ENCODE data around the gene CPAMD8. TPM values are rescaled to one million over a fixed set of nuclear protein-coding genes. Genes with fewer than 3 reads are reported as not detected.
"Not testable (repeated sequence)": the region's sequence is repeated elsewhere in the genome, so short reads cannot be mapped to it uniquely, and the experiment has no call there.

CPAMD8 gene
- total and polyA plus RNA-seq, 4 donors, result 1.9 to 11.9 (median 4.0) TPM

- no peak for ATAC-seq (ENCODE audit: low FRiP score)
- intact Hi-C loops (cut with DNase I), result no loop called here
Observed at GRCh38 chr19:16882146-16882545, 144.5 kb downstream of the CPAMD8 start.

GRCh38 chr19:16880884-16881554 lies 145.6 kb downstream of the CPAMD8 start:
- DNase-seq, result no peak
- no peak for ATAC-seq (ENCODE audit: low FRiP score)

More at GRCh38 chr19:16882146-16882545, 144.5 kb downstream of the CPAMD8 start:
- Histone ChIP-seq H3K4me3 (ENCODE audit: low read length in 2 of 2) (no peak overlapping the region), H3K27me3 (ENCODE audit: control insufficient read depth in 1 of 2, insufficient read depth in 2 of 2, low read length in 1 of 2) (no peaks in the 10 kb centered on the region), H3K27ac (ENCODE audit: low read depth in 1 of 2, low read length in 2 of 2) (no peak overlapping the region), H3K4me1 (ENCODE audit: control insufficient read depth in 1 of 2, insufficient read depth in 2 of 2, low read length in 2 of 2) (no peaks in the 10 kb centered on the region), H3K9me3 (ENCODE audit: control insufficient read depth, low read length) (peaks cover 4% of the 10 kb centered on the region), H3K36me3 (ENCODE audit: control insufficient read depth in 1 of 2, insufficient read depth in 2 of 2, low read length in 1 of 2) (peaks cover 1 to 4% of the 10 kb centered on the region in 2 donors)
- 91 to 96% methylated on average over 3 of the region's 3 CpGs for WGBS, 2 donors
- no peak for DNase-seq

GRCh38 chr19:16878181-16878965 lies 148.2 kb downstream of the CPAMD8 start:
- DNase-seq (no peak), ATAC-seq (ENCODE audit: low FRiP score) (no peak)
- Histone ChIP-seq H3K4me3 (ENCODE audit: low read length in 2 of 2) (no peak overlapping the region), H3K27me3 (ENCODE audit: control insufficient read depth in 1 of 2, insufficient read depth in 2 of 2, low read length in 1 of 2) (no peaks in the 10 kb centered on the region), H3K9me3 (ENCODE audit: control insufficient read depth, low read length) (peaks cover 4% of the 10 kb centered on the region), H3K27ac (ENCODE audit: low read depth in 1 of 2, low read length in 2 of 2) (no peak overlapping the region), H3K36me3 (ENCODE audit: control insufficient read depth in 1 of 2, insufficient read depth in 2 of 2, low read length in 1 of 2) (peaks cover 4 to 8% of the 10 kb centered on the region in 2 donors), H3K4me1 (ENCODE audit: control insufficient read depth in 1 of 2, insufficient read depth in 2 of 2, low read length in 2 of 2) (no peaks in the 10 kb centered on the region)
- 92 to 95% methylated on average over 54 to 55 of the region's 55 CpGs for WGBS, 2 donors
- intact Hi-C loops (cut with DNase I), result no loop called here

More at GRCh38 chr19:16880884-16881554, 145.6 kb downstream of the CPAMD8 start:
- Histone ChIP-seq H3K27me3 (ENCODE audit: control insufficient read depth in 1 of 2, insufficient read depth in 2 of 2, low read length in 1 of 2) (no peaks in the 10 kb centered on the region), H3K4me3 (ENCODE audit: low read length in 2 of 2) (no peak overlapping the region), H3K4me1 (ENCODE audit: control insufficient read depth in 1 of 2, insufficient read depth in 2 of 2, low read length in 2 of 2) (no peaks in the 10 kb centered on the region), H3K9me3 (ENCODE audit: control insufficient read depth, low read length) (peaks cover 4% of the 10 kb centered on the region), H3K36me3 (ENCODE audit: control insufficient read depth in 1 of 2, insufficient read depth in 2 of 2, low read length in 1 of 2) (peaks cover 4 to 8% of the 10 kb centered on the region in 2 donors), H3K27ac (ENCODE audit: low read depth in 1 of 2, low read length in 2 of 2) (no peak overlapping the region)
- WGBS, 2 donors, result 93 to 94% methylated on average over 5 to 8 of the region's 8 CpGs
- intact Hi-C loops (cut with DNase I), result no loop called here

DNA sequence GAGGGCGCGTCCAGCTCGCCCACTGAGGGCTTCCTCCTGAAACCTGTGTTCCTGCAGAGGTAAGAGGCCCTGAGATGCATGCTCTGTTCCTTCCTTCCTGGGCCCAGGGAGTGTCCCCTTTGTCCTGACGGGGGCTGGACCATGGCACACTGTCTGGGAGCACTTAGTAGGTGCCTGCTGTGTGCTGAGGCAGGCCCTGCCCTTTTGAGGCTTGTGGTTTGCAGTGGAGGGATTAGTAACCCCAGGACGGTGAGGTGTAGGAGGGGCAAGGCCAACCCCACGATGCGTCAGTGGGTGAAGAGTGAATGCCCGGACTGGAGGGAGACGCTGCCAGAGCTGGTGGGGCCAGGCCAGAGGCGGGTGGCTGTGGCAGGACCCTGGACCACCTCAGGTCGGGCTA lies 149.0 kb downstream of the CPAMD8 start:
- Histone ChIP-seq H3K36me3 (ENCODE audit: control insufficient read depth in 1 of 2, insufficient read depth in 2 of 2, low read length in 1 of 2) (peaks cover 4 to 8% of the 10 kb centered on the region in 2 donors), H3K4me3 (ENCODE audit: low read length in 2 of 2) (no peak overlapping the region), H3K27me3 (ENCODE audit: control insufficient read depth in 1 of 2, insufficient read depth in 2 of 2, low read length in 1 of 2) (no peaks in the 10 kb centered on the region), H3K9me3 (ENCODE audit: control insufficient read depth, low read length) (peaks cover 4% of the 10 kb centered on the region), H3K27ac (ENCODE audit: low read depth in 1 of 2, low read length in 2 of 2) (no peak overlapping the region), H3K4me1 (ENCODE audit: control insufficient read depth in 1 of 2, insufficient read depth in 2 of 2, low read length in 2 of 2) (no peaks in the 10 kb centered on the region)
- DNase-seq, result no peak
- WGBS, 2 donors, result 88% methylated on average over 11 of the region's 11 CpGs
- intact Hi-C loops (cut with DNase I), result no loop called here
- no peak for ATAC-seq (ENCODE audit: low FRiP score)

GRCh38 chr19:16876904-16877361 lies 149.7 kb downstream of the CPAMD8 start:
- H3K36me3 ChIP-seq (ENCODE audit: control insufficient read depth in 1 of 2, insufficient read depth in 2 of 2, low read length in 1 of 2), result peaks cover 4 to 8% of the 10 kb centered on the region in 2 donors
- no peaks in the 10 kb centered on the region for H3K27me3 ChIP-seq (ENCODE audit: control insufficient read depth in 1 of 2, insufficient read depth in 2 of 2, low read length in 1 of 2)
- intact Hi-C loops (cut with DNase I), result no loop called here
- H3K4me1 ChIP-seq (ENCODE audit: control insufficient read depth in 1 of 2, insufficient read depth in 2 of 2, low read length in 2 of 2), result no peaks in the 10 kb centered on the region
- H3K9me3 ChIP-seq (ENCODE audit: control insufficient read depth, low read length), result peaks cover 2% of the 10 kb centered on the region
- no peak for ATAC-seq (ENCODE audit: low FRiP score)
- 87 to 89% methylated on average over 12 of the region's 12 CpGs for WGBS, 2 donors
- no peak overlapping the region for H3K27ac ChIP-seq (ENCODE audit: low read depth in 1 of 2, low read length in 2 of 2)
- no peak for DNase-seq
- H3K4me3 ChIP-seq (ENCODE audit: low read length in 2 of 2), result no peak overlapping the region

DNA sequence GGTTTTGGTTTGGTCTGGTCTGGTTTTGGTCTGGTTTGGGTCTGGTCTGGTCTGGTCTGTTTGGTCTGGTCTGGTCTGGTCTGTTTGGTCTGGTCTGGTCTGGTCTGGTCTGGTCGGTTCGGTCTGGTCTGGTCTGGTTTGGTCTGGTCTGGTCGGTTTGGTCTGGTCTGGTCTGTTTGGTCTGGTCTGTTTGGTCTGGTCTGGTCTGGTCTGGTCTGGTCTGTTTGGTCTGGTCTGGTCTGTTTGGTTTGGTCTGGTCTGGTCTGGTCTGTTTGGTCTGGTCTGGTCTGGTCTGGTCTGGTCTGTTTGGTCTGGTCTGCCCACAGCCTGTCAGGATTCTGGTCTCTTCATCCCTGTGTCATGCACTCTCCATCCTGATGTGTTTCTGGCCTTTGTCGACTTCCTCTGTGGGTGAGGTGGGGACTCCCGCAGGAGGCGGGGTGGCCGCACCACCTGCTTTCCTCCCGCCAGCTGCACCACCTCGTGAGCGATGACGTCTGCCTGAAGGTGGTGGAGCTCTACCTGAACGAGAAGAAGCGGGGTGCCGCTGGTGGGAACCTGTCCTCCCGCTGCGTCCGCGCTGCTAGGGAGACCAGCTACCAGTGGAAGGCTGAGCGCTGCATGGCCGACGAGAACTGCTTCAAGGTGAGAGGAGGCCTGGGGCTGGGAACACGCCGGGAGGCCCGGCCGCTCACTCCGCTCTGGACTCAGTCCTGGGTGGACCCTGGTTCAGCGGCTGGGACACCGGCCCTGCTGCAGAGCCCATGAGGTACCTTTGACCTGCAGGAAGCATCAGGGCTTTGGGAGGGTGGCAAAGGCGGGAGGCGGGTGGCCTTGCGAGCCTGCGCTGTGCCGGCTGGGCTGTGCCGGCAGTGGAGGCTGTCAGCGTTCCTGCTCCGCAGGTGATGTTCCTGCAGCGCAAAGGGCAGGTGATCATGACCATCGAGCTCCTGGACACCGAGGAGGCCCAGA lies 150.7 kb downstream of the CPAMD8 start:
- Histone ChIP-seq H3K4me3 (ENCODE audit: low read length in 2 of 2) (no peak overlapping the region), H3K36me3 (ENCODE audit: control insufficient read depth in 1 of 2, insufficient read depth in 2 of 2, low read length in 1 of 2) (peaks cover 4 to 8% of the 10 kb centered on the region in 2 donors), H3K27me3 (ENCODE audit: control insufficient read depth in 1 of 2, insufficient read depth in 2 of 2, low read length in 1 of 2) (no peaks in the 10 kb centered on the region), H3K9me3 (ENCODE audit: control insufficient read depth, low read length) (no peaks in the 10 kb centered on the region), H3K4me1 (ENCODE audit: control insufficient read depth in 1 of 2, insufficient read depth in 2 of 2, low read length in 2 of 2) (no peaks in the 10 kb centered on the region), H3K27ac (ENCODE audit: low read depth in 1 of 2, low read length in 2 of 2) (no peak overlapping the region)
- WGBS, 2 donors, result 94 to 95% methylated on average over 39 of the region's 39 CpGs
- ATAC-seq (ENCODE audit: low FRiP score) (no peak), DNase-seq (no peak)
- intact Hi-C loops (cut with DNase I), result no loop called here

DNA sequence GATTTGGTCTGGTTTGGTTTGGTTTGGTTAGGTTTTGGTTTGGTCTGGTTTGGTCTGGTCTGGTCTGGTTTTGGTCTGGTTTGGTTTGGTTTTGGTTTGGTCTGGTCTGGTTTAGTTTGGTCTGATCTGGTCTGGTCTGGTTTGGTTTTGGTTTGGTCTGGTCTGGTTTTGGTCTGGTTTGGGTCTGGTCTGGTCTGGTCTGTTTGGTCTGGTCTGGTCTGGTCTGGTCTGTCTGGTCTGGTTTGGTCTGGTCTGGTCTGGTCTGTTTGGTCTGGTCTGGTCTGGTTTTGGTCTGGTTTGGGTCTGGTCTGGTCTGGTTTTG lies 151.7 kb downstream of the CPAMD8 start:
- H3K27ac ChIP-seq (ENCODE audit: low read depth in 1 of 2, low read length in 2 of 2); H3K27me3 ChIP-seq (ENCODE audit: control insufficient read depth in 1 of 2, insufficient read depth in 2 of 2, low read length in 1 of 2); intact Hi-C loops (cut with DNase I); H3K36me3 ChIP-seq (ENCODE audit: control insufficient read depth in 1 of 2, insufficient read depth in 2 of 2, low read length in 1 of 2); H3K4me1 ChIP-seq (ENCODE audit: control insufficient read depth in 1 of 2, insufficient read depth in 2 of 2, low read length in 2 of 2); H3K9me3 ChIP-seq (ENCODE audit: control insufficient read depth, low read length); H3K4me3 ChIP-seq (ENCODE audit: low read length in 2 of 2); DNase-seq; ATAC-seq (ENCODE audit: low FRiP score): not testable (repeated sequence)

DNA sequence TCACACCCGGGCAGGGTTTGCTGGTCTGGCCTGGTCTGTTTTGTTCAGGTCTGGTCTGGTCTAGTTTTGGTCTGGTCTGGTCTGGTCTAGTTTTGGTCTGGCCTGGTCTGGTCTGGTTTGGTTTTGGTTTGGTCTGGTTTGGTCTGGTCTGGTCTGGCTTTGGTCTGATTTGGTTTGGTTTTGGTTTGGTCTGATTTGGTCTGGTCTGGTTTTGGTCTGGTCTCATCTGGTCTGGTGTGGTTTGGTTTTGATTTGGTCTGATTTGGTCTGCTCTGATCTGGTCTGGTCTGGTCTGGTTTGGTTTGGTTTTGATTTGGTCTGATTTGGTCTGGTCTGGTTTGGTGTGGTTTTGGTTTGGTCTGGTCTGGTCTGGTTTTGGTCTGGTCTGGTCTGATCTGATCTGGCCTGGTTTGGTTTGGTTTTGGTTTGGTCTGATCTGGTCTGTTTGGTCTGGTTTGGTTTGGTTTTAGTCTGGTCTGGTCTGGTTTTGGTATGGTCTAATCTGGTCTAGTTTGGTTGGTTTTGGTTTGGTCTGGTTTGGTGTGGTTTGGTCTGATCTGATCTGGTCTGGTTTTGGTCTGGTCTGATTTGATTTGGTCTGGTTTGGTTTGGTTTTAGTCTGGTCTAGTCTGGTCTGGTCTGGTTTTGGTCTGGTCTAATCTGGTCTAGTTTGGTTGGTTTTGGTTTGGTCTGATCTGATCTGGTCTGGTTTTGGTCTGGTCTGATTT lies 152.2 kb downstream of the CPAMD8 start:
- no peak overlapping the region for H3K4me3 ChIP-seq (ENCODE audit: low read length in 2 of 2)
- H3K9me3 ChIP-seq (ENCODE audit: control insufficient read depth, low read length), result no peaks in the 10 kb centered on the region
- intact Hi-C loops (cut with DNase I), result no loop called here
- 92 to 93% methylated on average over 1 of the region's 1 CpG for WGBS, 2 donors
- no peak overlapping the region for H3K27ac ChIP-seq (ENCODE audit: low read depth in 1 of 2, low read length in 2 of 2)
- ATAC-seq (ENCODE audit: low FRiP score) (no peak), DNase-seq (no peak)
- H3K27me3 ChIP-seq (ENCODE audit: control insufficient read depth in 1 of 2, insufficient read depth in 2 of 2, low read length in 1 of 2), result no peaks in the 10 kb centered on the region
- H3K36me3 ChIP-seq (ENCODE audit: control insufficient read depth in 1 of 2, insufficient read depth in 2 of 2, low read length in 1 of 2), result peaks cover 2 to 10% of the 10 kb centered on the region in 2 donors
- H3K4me1 ChIP-seq (ENCODE audit: control insufficient read depth in 1 of 2, insufficient read depth in 2 of 2, low read length in 2 of 2), result no peaks in the 10 kb centered on the region

Data from aorta (tissue), 5 donors.